Hepatocyte (in vitro differentiated cells): ENCODE measurements around the gene SUGCT. TPM values are rescaled to one million over a fixed set of nuclear protein-coding genes. Genes with fewer than 3 reads are reported as not detected.

ENCODE experiments used
- DNase-seq: peaks from one replicate; pipeline ENCODE4 v3.0.0-alpha.2; 2016; ENCODE audit warnings: low spot score
- H2AFZ ChIP-seq: fragments of 200-600 bp; sonication (generic); 2 replicates; pipeline ENCODE4 v1.6.0; 2016; ENCODE audit warnings: antibody characterized with exemption, mild to moderate bottlenecking
- H3K27ac ChIP-seq: fragments of 200-600 bp; sonication (generic); 2 replicates; pipeline ENCODE4 v1.5.1; 2016; ENCODE audit warnings: mild to moderate bottlenecking
- H3K27me3 ChIP-seq: fragments of 200-600 bp; sonication (generic); 2 replicates; pipeline ENCODE4 v1.6.1; 2016
- H3K36me3 ChIP-seq: fragments of 200-600 bp; sonication (generic); replicated peaks from 2 replicates; pipeline ENCODE4 v1.5.1; 2016; ENCODE audit warnings: low read depth; ENCODE audit not compliant: insufficient read depth
- H3K4me1 ChIP-seq: fragments of 200-600 bp; sonication (generic); 2 replicates; pipeline ENCODE4 v1.5.1; 2016; ENCODE audit warnings: mild to moderate bottlenecking, moderate library complexity; ENCODE audit not compliant: insufficient read depth
- H3K4me2 ChIP-seq: fragments of 200-600 bp; sonication (generic); 2 replicates; pipeline ENCODE4 v1.6.0; 2016
- H3K4me3 ChIP-seq: fragments of 200-600 bp; sonication (generic); 2 replicates; pipeline ENCODE4 v1.5.1; 2016; ENCODE audit warnings: mild to moderate bottlenecking
- H3K79me2 ChIP-seq: fragments of 200-600 bp; sonication (generic); 2 replicates; pipeline ENCODE4 v1.6.0; 2017; ENCODE audit warnings: mild to moderate bottlenecking
- H3K9me2 ChIP-seq: fragments of 200-600 bp; sonication (generic); replicated peaks from 2 replicates; pipeline ENCODE4 v1.6.0; 2017; ENCODE audit warnings: mild to moderate bottlenecking; ENCODE audit not compliant: insufficient read depth
- H3K9me3 ChIP-seq: fragments of 200-600 bp; sonication (generic); 2 replicates; pipeline ENCODE4 v1.5.1; 2016; ENCODE audit warnings: low read depth, mild to moderate bottlenecking
- H4K20me1 ChIP-seq: fragments of 200-600 bp; sonication (generic); 2 replicates; pipeline ENCODE4 v1.6.0; 2016; ENCODE audit warnings: mild to moderate bottlenecking; ENCODE audit not compliant: insufficient read depth, poor library complexity, severe bottlenecking
- CTCF ChIP-seq: fragments of 200-600 bp; sonication (generic); IDR thresholded peaks from 2 replicates; pipeline ENCODE4 v1.5.1; 2016; ENCODE audit warnings: antibody characterized with exemption, mild to moderate bottlenecking; ENCODE audit not compliant: poor library complexity
- EZH2 ChIP-seq: fragments of 200-600 bp; sonication (generic); IDR thresholded peaks from 2 replicates; pipeline ENCODE4 v1.6.1; 2016; ENCODE audit warnings: antibody characterized with exemption, mild to moderate bottlenecking, borderline replicate concordance
- EZH2phosphoT487 ChIP-seq: fragments of 200-600 bp; sonication (generic); IDR thresholded peaks from one replicate; pipeline ENCODE4 v1.6.1; 2018; ENCODE audit warnings: antibody characterized with exemption, mild to moderate bottlenecking, low read depth, moderate library complexity; ENCODE audit not compliant: unreplicated experiment, severe bottlenecking
- WGBS: methylation state at CpG from one replicate; pipeline ENCODE4 v1.1.6; 2016; ENCODE audit warnings: low lambda C conversion rate; ENCODE audit errors: missing lambda C conversion rate; 5-methylcytosine and 5-hydroxymethylcytosine counted together
- polyA plus RNA-seq: library from polyadenylated mRNA; unstranded; fragments of >200 nt; fragmentation: Nextera tagmentation; extraction: Ambion mirVana; gene quantifications from 2 replicates; pipeline ENCODE4 v1.2.1, GENCODE V29; 2016
- total RNA-seq: library from RNA; depleted of rRNA; stranded (reverse); fragments of >200 nt; gene quantifications from 2 replicates; pipeline ENCODE4 v1.2.3, GENCODE V29; 2014

SUGCT gene
- total and polyA plus RNA-seq, 2 experiments from 2014 or later, result 5.1 to 12.0 TPM

GRCh38 chr7:40509287-40509996 lies 374.6 kb downstream of the SUGCT start:
- Histone ChIP-seq H4K20me1 (no peaks in the 10 kb centered on the region), H3K4me3 (no peak overlapping the region), H3K9me2 (no peaks in the 10 kb centered on the region), H3K36me3 (no peaks in the 10 kb centered on the region), H3K4me2 (no peak overlapping the region), H3K79me2 (no peaks in the 10 kb centered on the region), H2AFZ (no peak overlapping the region), H3K27ac (no peak overlapping the region), H3K4me1 (no peaks in the 10 kb centered on the region), H3K27me3 (no peaks in the 10 kb centered on the region), H3K9me3 (no peaks in the 10 kb centered on the region)
- no peak for DNase-seq
- TF ChIP-seq CTCF, result no peak
- no peak for TF ChIP-seq EZH2phosphoT487
- TF ChIP-seq EZH2, result no peak
- 92% methylated on average over 4 of the region's 4 CpGs for WGBS

- 81% methylated on average over 1 of the region's 1 CpG for WGBS
- Histone ChIP-seq H3K79me2 (no peaks in the 10 kb centered on the region), H4K20me1 (no peaks in the 10 kb centered on the region), H3K4me2 (no peak overlapping the region), H3K36me3 (no peaks in the 10 kb centered on the region), H2AFZ (no peak overlapping the region), H3K9me3 (no peaks in the 10 kb centered on the region), H3K27ac (no peak overlapping the region), H3K27me3 (no peaks in the 10 kb centered on the region), H3K9me2 (no peaks in the 10 kb centered on the region), H3K4me3 (no peak overlapping the region), H3K4me1 (no peaks in the 10 kb centered on the region)
- TF ChIP-seq EZH2, result no peak
- no peak for TF ChIP-seq EZH2phosphoT487
- TF ChIP-seq CTCF, result no peak
- DNase-seq, result no peak
These were observed 381.6 kb downstream of the SUGCT start for GRCh38 chr7:40516376-40516775.

- no peaks in the 10 kb centered on the region for H3K4me1 ChIP-seq
- no peak overlapping the region for H3K27ac ChIP-seq
- H3K27me3 ChIP-seq, result no peaks in the 10 kb centered on the region
- no peaks in the 10 kb centered on the region for H3K36me3 ChIP-seq
- TF ChIP-seq EZH2phosphoT487 (no peak), CTCF (no peak), EZH2 (no peak)
- WGBS, result 95% methylated on average over 3 of the region's 3 CpGs
- no peaks in the 10 kb centered on the region for H4K20me1 ChIP-seq
- H3K79me2 ChIP-seq, result no peaks in the 10 kb centered on the region
- H3K4me2 ChIP-seq, result no peak overlapping the region
- DNase-seq, result no peak
- H3K4me3 ChIP-seq, result no peak overlapping the region
- no peaks in the 10 kb centered on the region for H3K9me3 ChIP-seq
- no peak overlapping the region for H2AFZ ChIP-seq
- H3K9me2 ChIP-seq, result no peaks in the 10 kb centered on the region
These were observed 384.2 kb downstream of the SUGCT start for GRCh38 chr7:40519009-40519408.
